ENCODE results near the gene OR2A5. TPM values are rescaled to one million over a fixed set of nuclear protein-coding genes. Genes with fewer than 3 reads are reported as not detected.

OR2A5 gene
- total RNA-seq, 4 donors from 2014 or later, result not detected

DNA sequence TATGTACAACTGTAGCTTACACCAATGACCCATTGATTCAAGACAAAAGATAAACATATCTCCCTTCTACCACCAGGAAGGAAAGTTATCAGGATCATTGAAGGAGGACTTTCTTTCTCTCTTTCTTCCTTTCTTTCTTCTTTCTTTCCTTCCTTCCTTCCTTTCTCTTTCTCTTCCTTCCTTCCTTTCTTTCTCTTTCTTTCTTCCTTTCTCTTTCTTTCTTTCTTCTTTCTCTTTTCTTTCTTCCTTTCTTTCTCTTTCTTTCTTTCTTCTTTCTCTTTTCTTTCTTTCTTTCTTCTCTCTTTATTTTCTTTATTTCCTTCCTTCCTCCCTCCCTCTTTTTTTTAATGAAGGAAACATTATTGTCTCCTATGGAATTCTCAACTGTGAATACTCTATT is 50.0 kb downstream of the OR2A5 start:
- no peak for TF ChIP-seq CTCF (IDR thresholded peaks at IDR 0.05; ENCODE audit: low read depth)

GRCh38 chr7:144100607-144101006 is 51.9 kb downstream of the OR2A5 start:
- TF ChIP-seq CTCF (IDR thresholded peaks at IDR 0.05; ENCODE audit: low read depth), result no peak

DNA sequence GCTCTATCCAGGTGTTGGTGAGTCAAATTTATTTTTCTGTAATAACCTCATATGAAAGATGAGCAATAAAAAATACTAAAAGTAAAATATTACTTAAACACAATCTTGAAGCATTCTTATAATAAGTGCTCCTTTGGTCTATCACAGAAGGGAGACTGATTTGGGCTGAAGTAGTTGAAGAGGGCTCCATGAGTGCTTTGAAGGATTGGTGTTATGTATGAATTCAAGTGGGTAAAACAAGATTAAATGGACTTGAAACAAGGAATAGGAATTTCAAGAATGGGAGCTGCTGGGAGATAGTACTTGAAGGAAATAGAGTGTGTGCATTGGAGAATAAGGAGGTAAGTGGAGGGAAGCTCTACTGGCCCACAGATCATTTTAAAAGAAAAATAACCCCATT is 53.3 kb downstream of the OR2A5 start:
- no peak for TF ChIP-seq CTCF (IDR thresholded peaks at IDR 0.05; ENCODE audit: low read depth)

DNA sequence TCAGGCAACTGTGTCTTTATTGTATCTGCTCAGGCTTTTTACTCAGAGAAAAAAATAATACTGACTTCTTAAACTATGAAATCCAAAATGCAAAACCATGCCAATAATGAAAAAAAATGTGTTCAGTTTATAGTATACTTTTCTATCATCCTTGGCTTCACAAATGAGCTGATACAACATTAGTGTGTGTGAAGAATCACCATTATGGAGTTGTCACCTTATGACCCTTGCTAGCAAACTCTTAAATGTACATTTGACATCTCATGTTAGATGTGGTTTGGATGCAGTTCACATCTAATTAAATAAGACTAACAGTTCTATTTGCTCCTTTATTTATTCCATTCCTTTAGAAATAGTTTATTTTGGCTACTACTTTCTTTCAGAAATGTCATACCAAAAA is 56.5 kb downstream of the OR2A5 start:
- no peak for TF ChIP-seq CTCF (IDR thresholded peaks at IDR 0.05; ENCODE audit: low read depth)

Small RNA genes lying within 50 kb of the gene (small RNA-seq; reads per million reads assigned to genes)
- gene OR2A41P, result not detected

Other genes starting within 250 kb of the OR2A5 start
- 10 to 100 TPM; 30.0 to 59.5 (median 39.5) TPM for gene TCAF1, start 146.8 kb upstream of the OR2A5 start, total RNA-seq
- gene OR2F2, start 113.7 kb upstream of the OR2A5 start, total RNA-seq, result not detected
- gene OR2F1, start 94.1 kb upstream of the OR2A5 start, total RNA-seq, result not detected
- not detected for gene OR6B1, start 48.6 kb upstream of the OR2A5 start, total RNA-seq
- gene OR2A25, start 20.9 kb downstream of the OR2A5 start, total RNA-seq, result not detected
- not detected for gene OR2A12, start 37.3 kb downstream of the OR2A5 start, total RNA-seq
- not detected for gene OR2A2, start 60.6 kb downstream of the OR2A5 start, total RNA-seq
- gene OR2A14, start 74.2 kb downstream of the OR2A5 start, total RNA-seq, result not detected
- gene CTAGE4, start 134.5 kb downstream of the OR2A5 start, total RNA-seq, result 1 to 10 TPM in 3 of 4 donors, under 1 TPM in 1; 0.75 to 2.3 (median 1.6) TPM
- gene ARHGEF35, start 146.9 kb downstream of the OR2A5 start, total RNA-seq, result 1 to 10 TPM; 2.8 to 4.9 (median 4.3) TPM
- gene OR2A42, start 190.7 kb downstream of the OR2A5 start, total RNA-seq, result under 1 TPM in 2 of 4 donors, not detected in 2; 0.19 to 0.44 TPM
- gene OR2A7, start 215.8 kb downstream of the OR2A5 start, total RNA-seq, result 1 to 10 TPM; 2.4 to 4.9 (median 3.7) TPM
- gene CTAGE8, start 220.3 kb downstream of the OR2A5 start, total RNA-seq, result under 1 TPM; 0.49 to 0.88 (median 0.72) TPM

Data from subcutaneous adipose tissue (tissue), 4 donors.